AG10803 (cell line): ENCODE data around the gene TMCC1.

Experiments used
- DNase-seq: peaks from one replicate; pipeline ENCODE4 v3.0.0; 2010; ENCODE audit warnings: low read depth
- H3K4me3 ChIP-seq: 2 replicates; pipeline ENCODE4 v1.5.1; 2011; ENCODE audit warnings: mild to moderate bottlenecking, low read length, control low read depth
- TF ChIP-seq, protein P1 (sequence below): conservative IDR thresholded peaks from 2 replicates; pipeline ENCODE4 v1.5.1; 2011; ENCODE audit warnings: mild to moderate bottlenecking, low read length, control low read depth, inconsistent platforms

Gene TMCC1

GRCh38 chr3:129934234-129935123 lies 41.0 kb upstream of the TMCC1 start:
- TF ChIP-seq, protein P1, sequence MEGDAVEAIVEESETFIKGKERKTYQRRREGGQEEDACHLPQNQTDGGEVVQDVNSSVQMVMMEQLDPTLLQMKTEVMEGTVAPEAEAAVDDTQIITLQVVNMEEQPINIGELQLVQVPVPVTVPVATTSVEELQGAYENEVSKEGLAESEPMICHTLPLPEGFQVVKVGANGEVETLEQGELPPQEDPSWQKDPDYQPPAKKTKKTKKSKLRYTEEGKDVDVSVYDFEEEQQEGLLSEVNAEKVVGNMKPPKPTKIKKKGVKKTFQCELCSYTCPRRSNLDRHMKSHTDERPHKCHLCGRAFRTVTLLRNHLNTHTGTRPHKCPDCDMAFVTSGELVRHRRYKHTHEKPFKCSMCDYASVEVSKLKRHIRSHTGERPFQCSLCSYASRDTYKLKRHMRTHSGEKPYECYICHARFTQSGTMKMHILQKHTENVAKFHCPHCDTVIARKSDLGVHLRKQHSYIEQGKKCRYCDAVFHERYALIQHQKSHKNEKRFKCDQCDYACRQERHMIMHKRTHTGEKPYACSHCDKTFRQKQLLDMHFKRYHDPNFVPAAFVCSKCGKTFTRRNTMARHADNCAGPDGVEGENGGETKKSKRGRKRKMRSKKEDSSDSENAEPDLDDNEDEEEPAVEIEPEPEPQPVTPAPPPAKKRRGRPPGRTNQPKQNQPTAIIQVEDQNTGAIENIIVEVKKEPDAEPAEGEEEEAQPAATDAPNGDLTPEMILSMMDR = peak; percentile 81
- H3K4me3 ChIP-seq = peak overlapping the region; percentile 42
- no peak for DNase-seq

DNA sequence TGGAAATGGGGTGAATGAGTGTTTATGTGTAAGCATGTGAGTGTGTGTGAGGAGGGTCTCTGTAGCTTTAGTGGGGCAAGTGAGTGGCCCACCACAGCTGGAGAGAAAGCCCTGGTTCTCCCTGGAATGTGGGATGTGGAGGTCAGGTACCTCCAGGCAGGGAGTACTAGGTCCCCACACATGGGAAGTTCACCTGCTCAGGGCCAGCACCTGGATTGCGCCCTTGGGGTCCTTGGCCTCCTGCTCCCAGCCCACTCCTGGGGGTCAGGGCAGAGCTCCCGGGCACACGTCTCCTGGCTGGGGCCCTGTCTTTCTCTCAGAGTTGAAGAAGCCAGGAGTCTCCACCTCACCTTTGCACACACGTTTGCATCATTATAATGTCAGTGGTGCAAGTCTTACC lies 40.0 kb upstream of the TMCC1 start:
- H3K4me3 ChIP-seq = no peak overlapping the region
- TF ChIP-seq, protein P1 = no peak
- no peak for DNase-seq

- no peak for DNase-seq
- H3K4me3 ChIP-seq = no peak overlapping the region
- TF ChIP-seq, protein P1 = no peak
Observed at GRCh38 chr3:129929383-129929782, 35.9 kb upstream of the TMCC1 start.

DNA sequence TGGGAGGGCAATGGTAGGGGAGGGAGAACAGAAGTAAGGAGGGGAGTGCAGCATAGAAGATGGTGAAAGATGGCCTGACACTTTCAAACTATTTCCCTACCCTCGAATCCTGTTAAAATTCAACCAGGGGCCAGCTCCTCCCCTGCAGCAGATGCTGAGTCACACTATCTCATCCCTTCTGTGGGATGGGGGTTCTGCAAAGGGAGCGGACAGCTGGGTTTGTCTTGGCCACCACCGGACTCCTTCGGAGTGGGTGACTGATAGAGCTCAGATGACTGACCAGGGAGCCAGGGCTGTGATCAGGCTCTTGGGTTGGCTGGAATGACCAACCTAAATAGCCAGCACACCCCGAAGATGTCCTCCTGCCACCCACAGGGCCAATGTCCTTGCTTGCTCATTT lies 33.6 kb upstream of the TMCC1 start:
- TF ChIP-seq, protein P1 = no peak
- DNase-seq = no peak
- H3K4me3 ChIP-seq = no peak overlapping the region

DNA sequence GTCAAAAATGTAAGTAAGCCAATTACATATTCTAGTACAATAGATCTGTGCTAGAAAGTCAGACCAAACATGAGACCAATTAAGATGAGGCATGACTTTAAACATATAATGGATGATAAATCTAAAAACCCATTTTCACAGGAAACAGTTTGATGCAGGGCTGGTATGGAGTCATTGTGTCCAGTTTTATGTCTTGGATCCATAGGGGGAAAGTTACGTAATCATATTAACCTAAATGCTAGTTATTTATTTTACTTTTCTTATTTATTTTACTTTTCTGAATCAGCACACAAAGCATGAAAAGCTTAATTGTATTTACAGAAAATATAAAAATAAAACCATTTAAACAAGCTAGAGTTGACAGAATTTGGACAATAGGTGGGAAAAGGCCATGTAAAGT lies 26.3 kb upstream of the TMCC1 start:
- TF ChIP-seq, protein P1 = no peak
- no peak for DNase-seq
- H3K4me3 ChIP-seq = no peak overlapping the region

GRCh38 chr3:129919357-129919756 lies 25.8 kb upstream of the TMCC1 start:
- TF ChIP-seq, protein P1 = no peak
- H3K4me3 ChIP-seq = no peak overlapping the region
- DNase-seq = no peak

GRCh38 chr3:129918461-129918860 lies 24.9 kb upstream of the TMCC1 start:
- TF ChIP-seq, protein P1 = no peak
- no peak overlapping the region for H3K4me3 ChIP-seq
- no peak for DNase-seq
